Measurements from ENCODE around the gene EIF1. TPM values are rescaled to one million over a fixed set of nuclear protein-coding genes. Genes with fewer than 3 reads are reported as not detected.

EIF1 gene
- total RNA-seq, 1 donor, result 85.5 TPM

DNA sequence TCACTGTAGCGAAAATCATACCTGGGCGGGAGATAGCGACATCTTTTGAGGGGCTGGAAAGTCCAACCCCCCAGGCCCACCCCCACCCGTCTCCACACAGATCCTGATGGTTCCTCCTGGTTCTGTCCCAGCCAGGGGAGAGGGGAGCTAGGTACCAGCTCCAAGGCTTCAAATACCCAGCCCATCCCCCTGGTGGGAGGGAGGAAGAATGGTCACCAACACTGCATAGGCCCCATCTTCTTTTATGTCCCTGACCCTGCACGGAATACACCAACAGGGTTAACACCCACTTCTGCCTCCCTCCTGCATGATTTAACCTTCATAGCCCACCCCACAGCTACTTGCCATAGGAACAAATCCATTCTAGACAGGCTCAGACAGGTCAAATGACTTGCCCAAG is 36.4 kb downstream of the EIF1 start:
- TF ChIP-seq CTCF (IDR thresholded peaks at IDR 0.05; ENCODE audit: insufficient read depth, low read depth, low read length), result no peak

DNA sequence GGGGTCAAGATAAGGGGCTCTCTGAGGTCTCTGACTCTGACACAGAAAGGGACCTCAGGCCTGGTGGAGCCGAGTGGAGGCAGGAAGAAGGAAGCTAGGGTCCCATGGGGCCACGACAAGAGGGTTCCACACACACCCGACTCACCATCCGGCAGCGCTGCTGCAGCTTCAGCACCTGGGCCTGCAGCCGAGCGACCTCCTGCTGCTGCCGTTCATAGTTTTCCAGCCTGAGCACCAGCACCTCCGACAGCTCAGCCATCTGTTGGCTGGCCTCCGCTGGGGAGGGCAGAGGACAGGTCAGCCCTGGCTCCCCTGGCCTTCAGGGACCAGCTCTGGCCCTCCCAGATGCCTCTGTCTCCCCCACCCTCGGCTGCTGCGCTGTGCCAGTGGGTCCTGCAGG is 39.4 kb downstream of the EIF1 start:
- DNase-seq (ENCODE audit: low read depth), result no peak
- H3K4me3 ChIP-seq (ENCODE audit: low read depth, low read length), result no peak overlapping the region
- no peak for TF ChIP-seq CTCF (IDR thresholded peaks at IDR 0.05; ENCODE audit: insufficient read depth, low read depth, low read length)

More for the DNA sequence above, 36.4 kb downstream of the EIF1 start:
- DNase-seq (ENCODE audit: low read depth), result no peak
- no peak overlapping the region for H3K4me3 ChIP-seq (ENCODE audit: low read depth, low read length)

- TF ChIP-seq CTCF (IDR thresholded peaks at IDR 0.05; ENCODE audit: insufficient read depth, low read depth, low read length), result no peak
- DNase-seq (ENCODE audit: low read depth), result no peak
- H3K4me3 ChIP-seq (ENCODE audit: low read depth, low read length), result no peak overlapping the region
Observed at GRCh38 chr17:41730479-41730878, 41.8 kb downstream of the EIF1 start.

GRCh38 chr17:41731836-41732235 is 43.2 kb downstream of the EIF1 start:
- DNase-seq (ENCODE audit: low read depth), result no peak
- no peak for TF ChIP-seq CTCF (IDR thresholded peaks at IDR 0.05; ENCODE audit: insufficient read depth, low read depth, low read length)

DNA sequence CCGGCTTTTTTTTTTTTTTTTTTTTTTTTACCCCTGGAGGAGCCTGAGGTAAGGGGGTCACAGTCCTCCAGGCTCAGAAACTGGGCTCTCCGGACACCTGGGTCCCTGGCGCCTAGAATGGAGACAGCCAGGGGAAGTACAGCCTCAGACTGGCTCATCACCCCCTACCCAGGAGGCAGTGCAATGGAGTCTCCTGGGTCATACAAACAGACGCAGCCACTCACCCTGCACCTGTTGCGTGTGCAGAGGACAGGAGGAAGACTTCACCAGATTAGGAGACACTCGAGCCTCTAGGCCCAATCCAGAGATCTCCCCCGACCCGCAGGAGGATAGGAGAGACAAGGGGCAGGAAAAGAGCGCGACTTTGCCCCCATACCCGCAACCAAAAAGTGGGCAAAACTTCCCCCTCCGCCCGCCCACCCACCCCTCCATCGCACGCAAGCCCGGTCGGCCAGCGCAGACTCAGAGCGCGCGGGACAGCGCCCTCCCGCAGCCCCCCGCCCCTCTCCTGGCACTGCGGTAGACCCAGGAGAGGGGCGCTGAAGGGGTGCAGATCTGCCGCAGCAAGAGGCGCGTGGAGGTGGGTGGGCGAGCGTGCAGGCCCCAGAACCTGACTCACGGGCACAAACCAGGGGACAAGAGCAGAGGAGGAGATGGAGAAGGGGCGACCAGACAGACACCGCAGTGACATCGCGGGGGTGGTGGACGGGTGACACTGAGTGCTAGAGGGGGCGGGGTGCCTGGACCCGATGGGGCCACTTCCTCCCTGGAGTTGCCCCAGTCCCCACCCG is 44.9 kb downstream of the EIF1 start:
- peak overlapping the region; percentile 61 for H3K4me3 ChIP-seq (ENCODE audit: low read depth, low read length)
- no peak for TF ChIP-seq CTCF (IDR thresholded peaks at IDR 0.05; ENCODE audit: insufficient read depth, low read depth, low read length)
- no peak for DNase-seq (ENCODE audit: low read depth)

More at GRCh38 chr17:41731836-41732235, 43.2 kb downstream of the EIF1 start:
- H3K4me3 ChIP-seq (ENCODE audit: low read depth, low read length), result no peak overlapping the region

- no peak for TF ChIP-seq CTCF (IDR thresholded peaks at IDR 0.05; ENCODE audit: insufficient read depth, low read depth, low read length)
- peak; percentile 41 for DNase-seq (ENCODE audit: low read depth)
- peak within 1 kb of the TSS; percentile 61 for H3K4me3 ChIP-seq (ENCODE audit: low read depth, low read length)
Observed at GRCh38 chr17:41734139-41734948, 45.7 kb downstream of the EIF1 start, which contains the start of gene HAP1. Gene HAP1 (minus strand): TSS chr17:41734643. CDS start chr17:41734634, 9 bp downstream.
